Stimulated activated CD4-positive, alpha-beta T cell treated with anti-CD3 and anti-CD28 coated beads, TNF-alpha, amount 100 ng/mL, for 48 hours (primary cell): ENCODE results near the gene RBPJ.

Experiments
- DNase-seq, 3 donors: peaks; one replicate each; pipeline ENCODE4 v3.0.0-alpha.2; 2020; ENCODE audit warnings: low read depth in 3 of 3

RBPJ gene

DNA sequence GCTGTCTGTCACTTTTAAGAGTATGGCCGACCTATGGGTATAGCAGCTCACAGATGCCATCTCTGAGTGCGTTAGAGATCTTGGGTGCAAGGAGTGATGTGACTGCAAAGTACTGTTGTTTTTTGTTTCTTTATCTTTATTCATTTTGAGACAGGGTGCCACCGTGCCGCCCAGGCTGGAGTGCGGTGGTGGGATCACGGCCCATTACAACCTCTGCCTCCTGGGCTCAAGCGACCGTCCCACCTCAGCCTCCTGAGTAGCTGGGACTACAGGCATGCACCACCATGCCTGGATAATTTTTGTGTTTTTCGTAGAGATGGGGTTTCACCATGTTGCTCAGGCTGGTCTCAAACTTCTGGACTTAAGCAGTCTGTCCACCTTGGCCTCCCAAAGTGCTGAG, 98.0 kb downstream of the RBPJ start:
- no peak for DNase-seq

DNA sequence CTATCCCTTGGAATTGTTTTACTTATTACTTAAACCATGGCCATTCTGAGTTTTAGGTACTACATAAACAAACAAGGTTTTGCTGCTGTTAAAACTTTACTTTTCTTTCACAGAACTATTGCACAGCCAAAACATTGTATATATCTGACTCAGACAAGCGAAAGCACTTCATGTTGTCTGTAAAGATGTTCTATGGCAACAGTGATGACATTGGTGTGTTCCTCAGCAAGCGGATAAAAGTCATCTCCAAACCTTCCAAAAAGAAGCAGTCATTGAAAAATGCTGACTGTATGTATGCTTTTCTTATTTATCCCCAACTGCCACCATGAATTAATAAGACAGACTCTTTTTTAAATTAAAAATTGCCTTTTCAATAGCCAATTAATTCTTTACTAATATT, 99.6 kb downstream of the RBPJ start:
- DNase-seq, result no peak

DNA sequence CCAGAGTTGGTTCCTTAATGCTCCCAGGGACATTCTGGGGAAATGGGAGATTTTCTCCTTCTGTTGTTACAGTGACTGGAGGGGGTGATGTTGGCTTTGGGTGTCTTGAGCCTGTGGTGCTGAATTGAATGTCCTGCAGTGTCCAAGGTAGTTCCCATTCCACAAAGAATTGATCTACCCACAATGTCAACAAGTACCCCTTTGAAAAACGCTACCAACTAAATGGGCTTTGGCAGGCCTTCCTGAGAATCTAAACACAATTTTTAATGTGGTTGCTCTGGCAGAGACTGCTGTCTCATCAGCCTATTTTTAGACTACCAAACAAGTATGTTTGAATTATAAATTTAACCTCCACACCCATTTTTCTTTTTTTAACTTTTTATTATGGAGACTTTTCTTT, 100.1 kb downstream of the RBPJ start:
- no peak for DNase-seq

DNA sequence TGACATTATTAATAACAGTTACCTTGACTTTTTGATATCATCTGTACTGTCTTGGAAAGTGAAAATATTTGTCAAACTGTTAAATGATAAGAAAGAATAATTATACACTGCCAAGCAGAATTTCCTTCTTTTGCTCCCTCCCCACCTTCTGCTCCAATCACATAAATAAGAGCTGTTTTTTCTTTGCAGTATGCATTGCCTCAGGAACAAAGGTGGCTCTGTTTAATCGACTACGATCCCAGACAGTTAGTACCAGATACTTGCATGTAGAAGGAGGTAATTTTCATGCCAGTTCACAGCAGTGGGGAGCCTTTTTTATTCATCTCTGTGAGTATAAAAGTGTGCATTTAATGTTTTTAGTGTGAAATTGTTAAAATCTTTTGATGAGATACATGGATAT, 103.3 kb downstream of the RBPJ start:
- DNase-seq, result no peak

DNA sequence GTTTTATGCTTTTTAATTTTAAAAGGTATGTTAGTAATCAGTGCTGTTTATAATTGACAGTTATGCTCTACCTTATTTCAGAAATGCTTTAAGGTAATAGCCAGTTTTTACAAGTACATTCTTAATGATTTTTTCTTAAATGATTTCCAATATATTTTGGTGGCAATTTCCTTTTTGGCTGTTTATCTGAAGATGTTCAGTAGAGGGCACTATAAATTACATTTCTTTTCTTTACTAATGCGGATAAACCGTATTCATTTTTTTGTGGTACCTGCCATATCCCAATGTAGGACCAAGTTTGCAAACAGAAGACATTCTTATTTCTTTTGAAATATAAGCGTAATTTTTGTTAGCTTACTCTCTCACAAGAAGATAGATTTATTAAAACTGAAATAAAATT, 104.0 kb downstream of the RBPJ start:
- no peak for DNase-seq

DNA sequence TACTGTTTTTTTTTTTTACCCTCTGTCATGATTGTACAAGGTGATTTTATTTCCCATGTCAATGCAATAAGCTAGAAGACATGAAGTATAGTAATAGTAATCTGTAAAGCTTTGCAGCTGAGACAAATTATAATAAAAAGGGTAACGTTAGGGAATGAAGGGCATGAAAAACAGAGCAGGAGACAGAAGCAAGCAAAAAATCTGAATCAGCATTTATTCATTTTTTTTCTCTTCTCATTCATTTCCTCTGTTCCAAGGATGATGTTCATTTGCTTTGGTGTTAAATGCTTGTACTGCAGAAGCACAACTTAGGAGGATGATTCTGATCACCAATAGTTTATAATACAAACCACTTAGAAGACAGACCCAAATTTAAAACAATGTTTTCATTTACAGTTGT, 105.1 kb downstream of the RBPJ start:
- no peak for DNase-seq

DNA sequence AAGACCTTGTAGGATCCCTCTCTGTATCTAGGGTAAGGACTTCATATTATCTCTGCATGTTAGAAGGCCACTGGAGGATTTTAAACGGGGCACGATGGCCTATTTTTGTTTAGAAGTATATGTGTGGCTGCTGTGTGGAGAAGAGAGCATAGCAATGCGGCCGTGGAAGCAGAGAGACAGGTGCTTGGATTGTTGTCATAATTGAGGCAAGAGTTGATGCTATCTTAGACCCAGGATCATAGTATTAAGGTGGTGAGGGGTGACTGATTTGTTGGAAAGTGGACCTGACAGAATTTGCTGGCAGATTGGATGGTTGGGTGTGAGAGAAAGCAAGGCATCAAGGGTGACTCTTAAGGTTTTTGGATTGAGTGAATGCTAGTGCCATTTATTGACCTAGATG, 106.1 kb downstream of the RBPJ start:
- no peak for DNase-seq

DNA sequence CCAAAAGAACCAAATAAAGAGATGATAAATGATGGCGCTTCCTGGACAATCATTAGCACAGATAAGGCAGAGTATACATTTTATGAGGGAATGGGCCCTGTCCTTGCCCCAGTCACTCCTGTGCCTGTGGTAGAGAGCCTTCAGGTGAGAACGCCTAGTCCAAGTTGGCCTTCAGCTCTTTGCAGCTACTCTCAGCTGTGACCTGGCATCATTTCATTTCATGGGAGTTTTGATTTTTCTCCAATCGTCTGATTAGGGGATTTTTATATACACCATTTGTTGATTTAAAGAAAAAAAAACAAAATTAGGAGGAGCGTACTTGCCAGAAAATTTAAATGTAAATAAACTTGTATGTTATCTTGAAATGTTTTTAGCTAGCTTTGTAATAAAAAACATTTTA, 109.1 kb downstream of the RBPJ start:
- no peak for DNase-seq

DNA sequence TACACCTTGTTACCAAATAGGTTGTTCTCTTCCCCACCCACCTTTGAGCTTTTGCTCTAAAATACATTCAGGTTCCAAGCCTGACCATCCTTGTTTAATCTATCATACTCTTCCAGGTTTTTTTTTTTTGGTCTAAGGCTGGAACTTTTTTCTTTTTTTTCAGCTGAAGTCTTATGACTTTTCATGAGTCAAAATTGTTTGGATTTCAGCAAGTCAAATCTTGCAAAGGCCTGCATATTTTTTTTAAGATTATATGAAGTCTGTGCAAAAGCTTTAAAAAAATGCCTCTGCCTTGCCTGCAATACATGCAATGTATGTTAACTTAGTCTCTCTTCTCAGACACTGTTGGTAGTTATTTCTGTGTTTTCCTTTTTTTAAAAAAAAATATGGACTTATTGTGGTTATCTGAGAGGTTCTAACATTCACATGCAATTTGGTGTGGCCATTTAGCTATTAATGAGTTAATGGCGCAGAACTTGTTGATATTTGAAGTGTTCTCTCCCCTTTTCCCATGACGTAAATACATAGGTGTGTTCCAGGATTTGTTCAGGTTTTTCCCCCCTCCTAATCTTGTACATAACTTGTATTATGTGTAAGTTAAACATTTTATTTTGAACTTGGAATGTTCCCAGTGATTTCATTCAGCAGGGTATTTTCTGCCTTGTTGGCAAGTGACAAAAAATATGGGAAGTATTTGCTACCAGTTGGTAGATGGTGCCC, 110.8 kb downstream of the RBPJ start:
- no peak for DNase-seq

DNA sequence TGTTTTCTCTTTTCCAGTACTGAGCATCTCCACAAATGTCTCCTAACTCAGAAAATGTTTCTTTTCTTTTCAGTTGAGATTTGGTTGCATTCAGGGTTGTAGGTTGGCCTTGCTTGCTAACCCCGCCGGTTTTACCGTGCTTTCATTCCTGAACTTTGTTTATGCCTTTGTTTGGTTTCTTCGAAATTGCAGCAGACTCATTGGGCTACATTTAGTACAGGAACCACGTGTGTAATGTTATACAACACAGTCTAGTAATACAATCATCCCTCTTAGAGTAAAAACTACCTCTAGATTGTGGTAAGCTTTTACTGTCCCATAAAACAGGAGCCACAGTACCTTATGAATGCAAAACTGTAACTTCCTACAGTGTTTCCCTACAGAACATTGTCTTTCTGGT, 111.6 kb downstream of the RBPJ start:
- DNase-seq, result no peak

DNA sequence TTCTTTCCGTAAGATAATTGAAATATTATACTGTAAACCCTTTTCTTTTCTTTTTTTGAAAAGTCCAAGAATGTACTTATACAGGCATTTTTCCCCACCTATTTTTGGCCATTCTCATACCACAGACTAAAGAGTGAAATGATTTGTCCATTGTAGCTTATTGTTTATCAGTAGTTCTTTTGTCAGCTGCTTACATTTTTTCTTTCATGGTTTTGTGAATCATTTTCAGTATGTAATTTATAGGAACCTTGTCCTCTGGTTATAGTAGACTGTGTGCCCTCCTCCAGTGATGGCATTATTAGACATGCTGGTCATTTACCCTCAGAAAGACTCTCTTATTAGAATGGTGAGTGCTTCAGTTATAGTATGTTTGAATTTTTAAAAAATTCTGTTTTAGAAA, 112.7 kb downstream of the RBPJ start:
- no peak for DNase-seq

DNA sequence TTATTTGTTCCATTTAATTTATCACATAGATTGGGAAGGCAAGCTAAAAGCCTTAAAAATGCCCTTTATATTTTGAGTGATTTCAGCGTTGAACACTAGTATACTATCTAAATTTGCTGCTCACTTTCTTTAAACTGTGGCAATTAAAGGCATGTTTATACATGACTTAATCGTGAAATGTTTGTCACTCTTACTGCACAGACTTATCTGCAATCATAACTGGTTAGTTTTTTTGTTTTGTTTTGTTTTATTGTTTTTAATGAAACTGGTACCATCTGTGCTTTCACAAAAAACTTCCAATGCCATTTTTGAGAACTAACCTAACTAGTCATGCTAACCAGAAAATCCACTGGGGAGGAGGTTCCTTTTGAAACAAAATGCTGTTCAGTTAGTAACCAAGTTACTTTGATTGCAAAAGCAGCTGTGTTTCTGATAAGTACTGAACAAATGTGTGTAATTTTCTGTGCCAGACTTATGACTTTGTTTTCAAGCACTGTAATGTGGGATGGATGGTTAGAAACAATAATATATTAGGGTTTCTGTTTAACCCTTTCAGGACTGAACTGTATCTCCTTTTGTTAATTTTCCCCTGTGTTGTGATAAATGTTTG, 113.3 kb downstream of the RBPJ start:
- DNase-seq, result no peak

DNA sequence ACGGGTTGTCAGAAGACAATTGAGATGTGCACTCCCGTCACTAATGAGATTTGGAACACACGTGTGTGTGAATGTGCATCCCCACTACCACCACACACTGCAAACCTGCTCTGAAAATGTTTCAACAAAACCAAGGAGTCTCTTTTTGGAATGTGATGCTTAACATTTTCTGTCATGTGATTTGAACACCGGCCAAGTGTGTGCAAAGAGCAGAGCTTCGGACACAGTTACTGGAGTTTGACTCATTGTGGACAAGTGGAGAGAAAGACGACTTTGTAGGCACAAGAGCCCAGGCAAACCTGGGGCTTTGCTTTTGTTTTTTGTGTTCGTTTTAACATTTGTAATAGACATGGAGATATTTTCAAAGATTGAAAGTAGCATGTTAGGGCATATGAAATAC, 120.3 kb downstream of the RBPJ start:
- DNase-seq, result no peak

DNA sequence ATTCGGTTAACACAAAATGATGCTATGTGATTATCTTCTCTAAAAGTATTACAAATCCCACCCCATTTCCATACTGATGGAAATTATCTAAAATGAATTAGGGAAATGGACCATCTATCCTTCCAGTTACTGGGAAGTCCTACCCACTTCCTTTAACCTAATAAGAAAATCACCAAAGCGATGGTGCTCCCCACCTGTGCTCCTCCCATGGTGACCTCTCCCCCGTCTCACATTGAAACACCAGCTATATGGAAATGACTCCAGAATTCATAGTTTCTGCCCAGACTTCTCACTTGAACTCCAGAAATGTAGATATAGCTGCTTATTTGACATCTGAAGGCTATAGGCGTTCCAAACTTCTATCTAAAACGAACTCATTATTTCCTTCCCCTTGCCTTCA, 121.0 kb downstream of the RBPJ start:
- DNase-seq, result no peak

DNA sequence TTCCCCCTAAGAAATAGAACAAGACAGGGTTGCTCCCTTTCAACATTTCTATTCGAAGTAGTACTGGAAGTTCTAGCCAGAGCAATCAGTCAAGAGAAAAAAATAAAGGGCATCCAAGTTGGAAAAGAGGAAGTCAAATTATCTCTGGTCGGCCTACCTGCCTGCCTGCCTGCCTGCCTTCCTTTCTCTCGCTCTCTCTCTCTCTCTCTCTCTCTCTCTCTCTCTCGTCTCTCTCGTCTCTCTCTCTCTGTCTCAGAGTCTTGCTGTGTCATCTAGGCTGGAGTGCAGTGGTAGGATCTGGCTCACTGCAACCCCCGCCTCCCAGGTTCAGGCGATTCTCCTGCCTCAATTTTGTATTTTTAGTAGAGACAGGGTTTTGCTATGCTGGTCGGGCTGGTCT, 126.6 kb downstream of the RBPJ start:
- no peak for DNase-seq

DNA sequence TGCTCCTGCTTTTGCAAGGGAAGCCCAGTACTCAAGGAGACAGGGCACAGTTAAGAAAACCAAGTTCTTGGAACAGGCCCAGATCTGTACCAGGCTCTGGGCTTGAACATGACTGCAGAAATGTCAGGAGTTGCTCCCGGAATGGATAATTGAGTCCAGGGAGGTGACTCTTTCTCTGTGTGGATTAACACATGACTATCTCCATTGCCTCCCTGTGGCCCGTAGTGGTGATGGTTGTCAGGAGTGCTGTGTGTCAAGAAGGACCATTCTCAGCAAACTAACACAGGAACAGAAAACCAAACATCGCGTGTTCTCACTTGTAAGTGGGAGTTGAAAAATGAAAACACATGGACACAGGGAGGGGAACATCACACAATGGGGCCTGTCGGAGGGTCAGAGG, 129.6 kb downstream of the RBPJ start:
- DNase-seq, result no peak

DNA sequence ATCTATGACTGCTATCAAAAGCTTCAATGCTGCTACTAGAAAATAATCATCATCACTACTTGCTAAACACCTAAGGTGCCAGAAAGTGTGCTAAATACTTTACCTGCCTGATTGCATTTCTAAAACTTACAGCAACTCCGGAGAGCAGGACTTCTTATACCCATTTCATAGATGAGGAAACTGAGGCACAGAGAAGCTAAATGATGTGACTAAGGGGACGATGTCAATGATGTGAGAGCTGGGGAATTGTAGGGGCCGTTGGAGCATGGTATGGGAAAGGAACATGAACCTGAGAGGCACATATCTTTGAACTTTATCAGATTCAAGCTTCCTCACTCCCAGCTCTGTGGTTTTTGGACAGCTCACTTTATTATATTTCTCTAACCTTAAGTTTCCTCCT, 130.8 kb downstream of the RBPJ start:
- DNase-seq, result no peak

DNA sequence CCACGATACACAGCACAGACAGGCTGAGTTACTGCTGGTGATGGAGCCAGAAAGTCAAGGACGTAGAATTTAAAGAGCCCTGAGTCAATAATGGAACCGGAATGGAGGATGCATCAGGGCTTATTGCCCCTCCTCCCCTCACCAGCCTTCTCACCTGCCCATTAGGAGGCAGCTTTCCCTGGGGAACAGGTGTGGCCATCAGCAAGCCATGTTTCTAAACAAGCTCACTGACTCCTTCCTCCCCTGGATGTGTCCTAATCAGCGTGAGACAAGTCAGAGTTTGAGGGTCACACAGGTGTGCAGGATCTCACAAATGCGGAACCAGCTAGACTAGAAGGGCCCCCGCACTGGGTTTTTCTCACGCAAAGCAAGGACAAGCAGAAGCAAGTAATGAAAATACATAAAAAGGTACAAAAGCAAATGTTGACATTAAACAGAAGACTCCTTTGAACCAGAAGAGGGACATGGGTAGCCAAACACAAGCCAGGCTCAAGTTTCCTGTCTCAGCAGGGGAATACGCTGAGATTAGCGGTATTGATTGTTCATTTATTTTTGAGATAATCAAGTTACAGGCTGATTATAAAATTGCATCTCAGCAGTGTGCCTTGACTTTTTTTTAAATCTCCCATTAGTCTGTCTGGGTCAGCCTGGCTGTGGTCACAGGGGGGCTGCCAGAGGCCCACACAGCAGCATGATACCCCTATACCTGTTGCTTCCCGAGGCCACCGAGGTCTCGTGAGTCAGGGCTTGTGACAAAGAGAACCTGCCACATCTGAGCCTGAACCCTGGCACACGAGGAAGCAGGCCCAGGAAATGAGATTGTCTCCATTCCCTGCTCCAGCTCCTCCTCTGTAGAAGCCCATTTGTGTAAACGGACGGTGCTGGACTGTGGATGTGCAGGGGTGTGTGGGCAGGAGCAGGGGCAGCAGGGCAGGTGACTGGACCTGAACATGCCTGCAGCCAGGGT, 132.0 kb downstream of the RBPJ start:
- DNase-seq, result no peak

DNA sequence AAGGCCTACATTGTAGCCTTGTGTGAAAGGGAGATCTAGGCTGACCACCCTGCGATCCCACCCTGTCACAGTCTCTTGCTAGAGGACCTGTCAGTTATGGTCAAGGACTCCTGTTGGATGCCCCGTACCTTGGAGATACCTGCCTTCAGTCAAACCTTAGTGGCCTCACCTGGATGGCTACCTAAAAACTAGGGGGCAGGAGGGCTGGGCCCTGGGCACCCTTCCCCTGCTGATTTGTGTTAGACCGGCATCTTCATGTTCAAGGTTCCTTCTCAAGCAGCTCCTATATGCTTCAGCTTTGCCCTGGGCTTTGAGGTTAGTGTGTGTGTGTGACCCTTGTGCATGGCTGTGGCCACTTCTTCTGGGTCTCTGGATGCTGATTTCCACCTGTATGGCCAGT, 134.1 kb downstream of the RBPJ start:
- no peak for DNase-seq

DNA sequence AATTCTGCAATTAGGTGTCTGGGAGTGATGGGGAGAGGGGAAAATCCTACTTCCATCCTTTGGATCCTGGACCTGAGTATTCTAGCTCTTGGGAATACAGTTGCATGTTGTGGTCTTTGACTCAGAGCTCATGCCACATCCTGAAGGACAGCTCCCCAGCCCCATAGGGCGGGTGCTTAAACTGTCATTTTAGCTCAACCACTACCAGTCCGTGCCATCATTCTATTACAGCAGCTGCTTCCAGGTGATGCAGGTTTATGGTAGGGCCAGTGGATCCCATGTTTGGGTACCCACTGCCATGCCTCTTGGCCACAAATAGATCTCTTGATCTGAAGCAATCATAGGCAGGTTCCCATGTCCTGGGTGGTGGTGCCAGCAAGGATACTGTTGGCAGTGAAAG, 134.8 kb downstream of the RBPJ start:
- DNase-seq, result no peak

DNA sequence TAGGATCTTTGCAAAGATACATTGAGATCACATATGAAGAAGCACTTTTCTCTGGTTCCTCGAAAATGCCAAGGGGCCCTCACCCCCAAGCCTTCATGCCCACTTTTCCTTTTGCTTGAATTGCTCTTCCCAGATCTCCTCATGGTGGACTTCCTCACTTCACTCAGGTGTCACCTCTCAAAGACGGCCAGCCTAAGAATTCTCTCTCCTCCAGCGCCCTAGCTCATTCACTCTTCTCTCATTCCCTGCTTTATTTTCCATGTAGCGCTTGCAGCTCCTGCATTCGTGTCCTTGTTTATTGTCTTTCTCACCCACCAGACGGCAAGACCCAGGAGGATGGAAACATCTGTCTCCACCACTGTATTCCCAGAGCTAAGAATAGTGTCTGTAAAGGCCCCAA, 136.6 kb downstream of the RBPJ start:
- no peak for DNase-seq

DNA sequence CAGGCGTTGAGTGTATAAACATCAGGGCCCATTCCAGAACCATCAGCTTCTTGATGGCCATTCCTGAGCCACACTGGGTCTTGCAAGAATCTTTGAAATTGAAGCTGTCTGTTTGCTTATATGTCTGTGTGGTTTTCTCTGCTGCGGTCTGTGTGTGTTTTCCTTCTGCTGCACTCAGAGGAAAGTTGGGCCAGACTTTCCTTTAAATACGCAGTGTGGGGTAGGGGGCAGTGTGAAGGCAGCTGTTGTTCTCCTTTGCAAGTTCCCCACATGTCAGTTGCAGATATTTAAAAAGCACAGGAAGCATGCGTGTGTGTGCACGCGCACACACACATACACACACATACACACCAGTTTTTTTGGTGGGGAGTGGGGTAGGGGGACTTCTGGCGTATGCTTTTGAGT, 137.3 kb downstream of the RBPJ start:
- no peak for DNase-seq
